Measurements from ENCODE around the gene ADAMTS3.

Gene ADAMTS3

DNA sequence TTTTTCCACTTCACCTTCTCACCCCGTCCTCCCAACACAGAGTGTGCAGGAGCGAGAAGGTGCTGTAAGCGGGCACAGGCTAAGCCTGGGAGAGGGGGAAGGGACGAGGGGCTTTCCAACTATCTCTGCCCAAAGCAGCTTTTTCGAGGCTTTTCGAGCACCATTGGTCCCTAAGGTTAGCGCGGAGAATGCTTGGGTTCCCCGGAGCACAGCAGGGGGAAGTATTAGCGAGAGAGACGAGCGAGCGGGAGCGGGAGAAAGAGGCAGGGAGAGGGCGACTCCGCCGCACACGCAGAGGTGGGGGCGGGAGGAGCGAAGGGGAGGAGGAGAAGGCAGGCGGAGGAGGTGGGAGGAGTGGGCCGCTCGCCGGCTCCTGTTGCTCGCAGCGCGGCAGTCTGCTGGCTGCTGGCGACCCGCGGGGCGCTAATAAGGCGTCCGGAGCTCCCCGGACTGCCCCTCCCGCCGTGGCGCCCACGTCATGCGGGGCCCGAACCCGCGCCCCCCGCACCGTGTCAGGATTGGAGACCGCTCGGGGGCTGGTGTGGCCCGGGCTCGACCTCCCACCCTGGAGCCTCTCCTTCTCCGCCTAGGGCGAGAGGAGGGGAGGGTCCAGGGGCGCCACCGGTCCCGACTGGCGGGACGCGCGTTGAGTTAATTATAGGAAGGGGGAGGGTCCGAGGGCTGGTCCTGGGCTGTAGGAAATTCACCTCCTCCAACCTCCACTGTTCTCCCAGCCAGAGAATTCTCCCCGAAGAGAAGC is at the start of gene ADAMTS3:
Gene ADAMTS3, minus strand, starts transcription at position 263 of the 760 bp plus-strand sequence. CDS start 459 bp downstream, outside the sequence.
- DNase-seq (ENCODE audit: low read depth in 2 of 2) = peak; percentile 37 to 39

DNA sequence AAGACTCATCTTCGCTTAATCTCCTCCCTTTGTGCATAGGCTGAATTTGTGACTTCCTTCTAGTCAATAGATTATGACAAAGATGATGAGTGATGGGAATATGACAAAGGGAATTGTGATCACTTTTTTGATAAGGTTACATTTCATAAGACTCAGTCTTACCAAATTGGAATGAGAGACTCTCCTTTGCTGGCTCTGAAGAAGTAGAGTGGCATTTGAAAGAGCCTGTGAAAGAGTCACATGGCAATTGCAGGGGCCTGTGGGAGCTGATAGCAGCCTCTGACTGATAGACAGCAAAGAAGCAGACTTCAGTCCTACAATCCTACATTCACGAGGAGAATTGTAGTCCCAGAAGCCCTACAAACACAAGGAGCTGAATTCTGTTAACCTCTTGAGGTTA is 44.9 kb upstream of the ADAMTS3 start:
- no peak for DNase-seq (ENCODE audit: low read depth in 2 of 2)

- no peak for DNase-seq (ENCODE audit: low read depth in 2 of 2)
Observed at GRCh38 chr4:72606751-72607150, 37.7 kb upstream of the ADAMTS3 start.

DNA sequence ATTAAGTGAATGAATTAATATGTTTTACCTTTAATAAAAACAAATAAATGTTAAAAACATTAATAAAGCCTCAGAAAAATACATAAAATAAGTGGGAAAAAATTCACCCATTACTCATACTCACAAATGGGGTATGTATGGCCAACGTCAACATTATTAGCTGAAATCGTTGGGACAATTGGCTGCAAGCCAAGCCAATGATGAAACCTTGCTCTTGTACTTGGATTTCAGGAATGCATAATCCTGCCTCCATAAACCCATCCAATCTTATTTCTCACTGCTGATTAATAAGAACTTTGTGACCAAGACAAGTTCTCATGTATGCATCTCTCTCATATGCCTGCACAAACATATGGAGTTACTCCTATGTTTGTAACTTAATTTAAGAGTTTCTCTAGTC is 35.3 kb upstream of the ADAMTS3 start:
- DNase-seq (ENCODE audit: low read depth in 2 of 2) = peak; percentile 18 to 31

- no peak for DNase-seq (ENCODE audit: low read depth in 2 of 2)
Observed at GRCh38 chr4:72602396-72603376, 33.7 kb upstream of the ADAMTS3 start.

DNA sequence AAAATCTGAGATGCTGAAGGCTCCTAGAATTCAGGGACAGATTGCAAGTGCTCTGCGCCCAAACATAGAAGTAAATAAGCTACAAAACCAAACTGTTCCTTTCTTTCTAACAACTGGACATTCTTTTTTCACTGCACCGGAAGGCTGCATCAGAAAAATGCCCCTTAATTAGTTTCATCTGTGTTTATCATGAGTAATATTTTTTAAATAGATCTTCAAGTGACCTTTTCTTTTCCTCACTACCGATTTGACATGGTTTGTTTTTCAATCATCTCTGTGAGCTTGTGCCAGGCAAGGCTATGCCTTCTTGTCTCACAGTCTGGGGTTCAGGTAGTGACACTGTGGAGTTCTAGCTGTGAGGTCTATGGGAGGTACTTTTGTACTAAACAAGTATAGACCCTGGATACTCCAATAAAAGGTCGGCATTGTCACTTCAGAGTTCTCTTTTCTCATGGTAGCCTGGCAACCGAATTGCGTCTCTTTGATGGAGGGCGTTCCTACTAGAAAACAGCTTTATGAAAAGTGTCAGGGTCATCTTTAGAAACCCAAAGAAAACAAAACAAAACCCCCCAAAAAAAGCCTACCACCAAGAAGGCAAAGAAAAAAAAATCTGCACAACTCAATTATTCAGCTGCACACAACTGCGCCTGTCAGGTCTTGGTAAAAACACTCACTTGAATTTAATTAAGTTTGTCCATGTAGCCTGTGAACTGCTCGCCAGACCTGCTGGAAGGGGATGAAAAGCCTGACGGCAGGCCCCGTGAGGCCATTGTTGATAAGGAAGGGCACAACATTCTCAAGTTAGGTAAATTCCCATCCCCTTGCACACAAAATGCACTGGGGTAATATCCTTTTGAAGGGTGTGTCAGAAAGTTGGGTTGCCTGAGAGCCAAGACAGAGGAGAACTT is 22.8 kb upstream of the ADAMTS3 start:
- DNase-seq (ENCODE audit: low read depth in 2 of 2) = no peak

DNA sequence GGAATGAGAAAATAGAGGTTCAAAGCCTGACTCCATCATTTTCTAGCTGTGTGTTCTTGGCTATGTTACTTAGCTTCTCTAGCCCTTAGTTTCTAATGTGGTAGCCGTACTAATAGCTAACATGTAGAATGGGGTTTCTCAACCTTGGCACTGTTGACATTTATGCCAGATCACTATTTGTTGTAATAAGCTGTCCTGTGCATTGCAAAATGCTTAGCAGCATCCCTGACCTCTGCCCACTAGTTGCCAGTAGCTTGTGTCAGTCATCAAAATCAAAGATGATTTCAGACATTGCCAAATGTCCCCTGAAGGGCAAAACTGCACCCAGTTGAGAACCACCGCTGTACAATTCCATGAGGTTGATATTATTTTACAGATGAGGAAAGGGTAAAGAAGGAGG is 18.3 kb upstream of the ADAMTS3 start:
- no peak for DNase-seq (ENCODE audit: low read depth in 2 of 2)

- no peak for DNase-seq (ENCODE audit: low read depth in 2 of 2)
Observed at GRCh38 chr4:72582853-72583252, 13.8 kb upstream of the ADAMTS3 start.

- DNase-seq (ENCODE audit: low read depth in 2 of 2) = no peak
Observed at GRCh38 chr4:72577211-72577610, 8.2 kb upstream of the ADAMTS3 start.

DNA sequence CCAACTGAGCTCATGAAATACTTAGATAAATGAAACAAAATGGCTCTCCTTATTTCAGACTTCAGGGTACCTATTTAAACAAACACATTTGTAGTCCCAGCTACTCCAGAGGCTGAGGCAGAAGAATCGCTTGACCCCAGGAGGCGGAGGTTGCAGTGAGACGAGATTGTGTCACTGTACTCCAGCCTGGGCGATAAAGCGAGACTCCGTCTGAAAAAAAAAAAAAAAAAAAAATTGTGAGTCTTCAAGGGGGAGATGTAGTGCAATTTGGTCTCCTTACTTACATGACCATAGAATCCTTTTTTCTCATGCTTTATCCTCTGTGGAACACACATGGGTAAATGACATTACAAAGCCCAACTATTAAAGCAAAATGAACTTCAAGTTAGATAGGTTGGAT is 2.3 kb upstream of the ADAMTS3 start:
- no peak for DNase-seq (ENCODE audit: low read depth in 2 of 2)

DNA sequence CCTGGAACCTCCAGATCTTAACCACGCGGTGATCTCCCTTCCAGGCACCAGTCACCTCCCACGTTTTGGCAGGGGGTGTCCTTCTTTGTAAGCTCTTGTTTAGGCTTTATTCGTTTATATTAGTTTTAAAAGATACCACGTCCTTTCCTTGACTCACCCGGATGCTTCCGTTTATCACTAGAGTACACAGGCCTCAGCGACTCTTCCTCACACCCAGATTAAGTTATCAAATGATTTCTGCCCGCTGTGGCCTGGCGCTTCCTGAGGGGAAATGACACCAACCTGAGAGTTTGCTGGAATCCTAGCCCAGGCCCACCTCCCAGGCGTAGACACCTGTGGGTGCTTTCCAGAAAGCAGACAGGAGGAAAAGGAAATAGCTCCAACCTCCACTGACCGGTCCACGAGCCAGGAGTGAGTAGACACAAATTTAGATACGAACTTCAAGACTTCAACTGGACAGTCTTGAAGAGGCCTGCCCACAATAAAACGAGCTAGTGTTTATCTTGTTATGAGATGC is 756 bp upstream of the ADAMTS3 start:
- no peak for DNase-seq (ENCODE audit: low read depth in 2 of 2)

GRCh38 chr4:72567821-72568675 is 973 bp downstream of the ADAMTS3 start:
- DNase-seq (ENCODE audit: low read depth in 2 of 2) = peak; percentile 61 to 62

- DNase-seq (ENCODE audit: low read depth in 2 of 2) = no peak
Observed at GRCh38 chr4:72567036-72567435, 2.0 kb downstream of the ADAMTS3 start.

DNA sequence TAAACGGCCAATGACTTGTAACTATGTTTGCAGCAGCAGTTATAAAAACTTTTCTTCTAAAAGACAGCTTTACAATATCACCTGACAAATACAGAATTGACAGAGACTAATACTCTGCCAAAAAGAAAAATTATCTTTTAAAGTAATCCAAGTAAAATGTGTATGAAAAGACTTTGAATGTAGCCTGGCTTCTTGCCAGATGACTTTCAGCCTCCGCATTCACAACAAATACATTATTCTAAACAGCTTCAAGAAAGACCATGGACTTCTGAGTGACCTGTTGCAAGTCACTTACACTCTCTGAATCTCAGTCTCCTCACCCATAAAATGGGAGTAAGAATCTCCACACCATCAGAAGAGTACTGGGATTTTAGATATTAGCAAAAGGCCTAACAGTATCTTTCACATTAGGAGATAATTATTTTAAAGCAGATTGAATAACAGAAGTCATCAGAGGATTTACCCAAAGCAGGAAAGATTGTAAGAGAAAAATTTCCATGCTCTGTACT is 2.5 kb downstream of the ADAMTS3 start:
- DNase-seq (ENCODE audit: low read depth in 2 of 2) = no peak

DNA sequence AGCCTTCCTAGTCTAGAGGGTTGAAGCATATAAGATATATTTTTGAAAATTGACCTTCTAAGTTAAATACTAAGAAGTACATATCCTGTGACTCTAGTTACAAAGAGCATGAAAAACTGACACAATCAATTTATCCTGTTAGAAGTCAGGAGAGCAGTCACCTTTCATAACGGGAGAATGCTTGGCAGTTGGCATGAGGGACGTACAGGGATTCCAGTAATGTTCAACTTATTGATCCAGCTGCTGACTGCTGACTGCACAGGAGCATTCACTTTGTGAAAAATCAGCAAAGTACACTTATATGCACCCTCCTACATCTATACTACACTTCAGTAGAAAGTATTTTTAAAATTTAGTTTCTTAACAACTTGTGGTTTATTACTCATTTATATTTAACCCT is 4.2 kb downstream of the ADAMTS3 start:
- no peak for DNase-seq (ENCODE audit: low read depth in 2 of 2)

- DNase-seq (ENCODE audit: low read depth in 2 of 2) = peak; percentile 28 to 32
Observed at GRCh38 chr4:72564184-72564583, 4.8 kb downstream of the ADAMTS3 start.

GRCh38 chr4:72558655-72559054 is 10.4 kb downstream of the ADAMTS3 start:
- DNase-seq (ENCODE audit: low read depth in 2 of 2) = no peak

GRCh38 chr4:72557021-72557420 is 12.0 kb downstream of the ADAMTS3 start:
- no peak for DNase-seq (ENCODE audit: low read depth in 2 of 2)

- no peak for DNase-seq (ENCODE audit: low read depth in 2 of 2)
Observed at GRCh38 chr4:72555377-72555831, 13.6 kb downstream of the ADAMTS3 start.
